Neural cell (in vitro differentiated cells): ENCODE results near the gene PDCD2. TPM values are rescaled to one million over a fixed set of nuclear protein-coding genes. Genes with fewer than 3 reads are reported as not detected.
A peak's percentile ranks its signal among the peaks of the same experiment; 100 is the strongest.

ENCODE experiments used
- H2AFZ ChIP-seq: fragments of 200-600, 300-800 bp; sonication (generic), shearing (Covaris generic); 2 replicates; pipeline ENCODE4 v1.6.0; 2014; ENCODE audit warnings: low read depth, mild to moderate bottlenecking, antibody characterized with exemption, low read length, moderate library complexity
- H3F3A ChIP-seq: fragments of 200-600 bp; shearing (Covaris generic); 2 replicates; pipeline ENCODE4 v1.6.1; 2016; ENCODE audit warnings: mild to moderate bottlenecking, moderate library complexity, mixed read lengths, antibody characterized with exemption, low read length; ENCODE audit not compliant: insufficient read depth, poor library complexity, severe bottlenecking
- H3K27ac ChIP-seq: fragments of 200-600, 300-800 bp; sonication (generic), shearing (Covaris generic); 2 replicates; pipeline ENCODE4 v1.5.1; 2014; ENCODE audit warnings: mild to moderate bottlenecking, low read length, moderate library complexity
- H3K27me3 ChIP-seq: fragments of 300-800, 200-600 bp; sonication (generic), shearing (Covaris generic); 2 replicates; pipeline ENCODE4 v1.6.0; 2014; ENCODE audit warnings: mild to moderate bottlenecking, low read depth, low read length, moderate library complexity; ENCODE audit not compliant: insufficient read depth
- H3K36me3 ChIP-seq: fragments of 300-800, 200-600 bp; sonication (generic), shearing (Covaris generic); 2 replicates; pipeline ENCODE4 v1.5.1; 2014; ENCODE audit warnings: mild to moderate bottlenecking, antibody characterized with exemption, low read length, moderate library complexity; ENCODE audit not compliant: insufficient read depth
- H3K4me2 ChIP-seq: fragments of 300-800, 200-600 bp; sonication (generic), shearing (Covaris generic); 2 replicates; pipeline ENCODE4 v1.6.0; 2014; ENCODE audit warnings: mild to moderate bottlenecking, low read length
- H3K4me3 ChIP-seq: fragments of 300-800, 200-600 bp; sonication (generic), shearing (Covaris generic); 2 replicates; pipeline ENCODE4 v1.5.1; 2014; ENCODE audit warnings: mild to moderate bottlenecking, low read length, moderate library complexity
- H3K79me2 ChIP-seq: fragments of 200-600 bp; shearing (Covaris generic); replicated peaks from 2 replicates; pipeline ENCODE4 v1.6.0; 2014; ENCODE audit warnings: mild to moderate bottlenecking, low read length, moderate library complexity; ENCODE audit not compliant: insufficient read depth
- H3K9ac ChIP-seq: fragments of 300-800, 200-600 bp; sonication (generic), shearing (Covaris generic); 2 replicates; pipeline ENCODE4 v1.6.1; 2016; ENCODE audit warnings: mild to moderate bottlenecking, low read length, mixed read lengths
- H3K9me2 ChIP-seq: fragments of 200-600 bp; shearing (Covaris generic); 2 replicates; pipeline ENCODE4 v1.6.1; 2016; ENCODE audit warnings: mild to moderate bottlenecking, low read length, mixed read lengths; ENCODE audit not compliant: insufficient read depth
- H3K9me3 ChIP-seq: fragments of 200-600, 300-800 bp; sonication (generic), shearing (Covaris generic); 2 replicates; pipeline ENCODE4 v1.6.1; 2016; ENCODE audit warnings: mild to moderate bottlenecking, mixed run types, low read length, moderate library complexity, mixed read lengths
- H4K20me1 ChIP-seq: fragments of 200-600 bp; shearing (Covaris generic); 2 replicates; pipeline ENCODE4 v1.6.1; 2016; ENCODE audit warnings: mild to moderate bottlenecking, mixed run types; ENCODE audit not compliant: insufficient read depth
- POLR2AphosphoS5 ChIP-seq: IDR thresholded peaks from 2 replicates; pipeline ENCODE4 v1.6.1; 2012
- TAF1 ChIP-seq: IDR thresholded peaks from 2 replicates; pipeline ENCODE4 v1.6.1; 2012; ENCODE audit warnings: low read depth
- polyA plus RNA-seq: library from polyadenylated mRNA; depleted of rRNA; stranded (reverse); fragments of >200 nt; gene quantifications from 2 replicates; pipeline ENCODE4 v1.2.3, GENCODE V29; 2014
- TF ChIP-seq, protein P1 (sequence below): IDR thresholded peaks from 2 replicates; pipeline ENCODE4 v1.6.1; 2012; ENCODE audit warnings: borderline replicate concordance
- TF ChIP-seq, protein P2 (sequence below): fragments of 450-650 bp; IDR thresholded peaks from 2 replicates; pipeline ENCODE4 v1.5.1; 2014; ENCODE audit warnings: antibody characterized with exemption, mild to moderate bottlenecking, moderate library complexity; ENCODE audit not compliant: poor library complexity, severe bottlenecking

The PDCD2 gene
- polyA plus RNA-seq, 1 donor from 2014 or later: 132 TPM

DNA sequence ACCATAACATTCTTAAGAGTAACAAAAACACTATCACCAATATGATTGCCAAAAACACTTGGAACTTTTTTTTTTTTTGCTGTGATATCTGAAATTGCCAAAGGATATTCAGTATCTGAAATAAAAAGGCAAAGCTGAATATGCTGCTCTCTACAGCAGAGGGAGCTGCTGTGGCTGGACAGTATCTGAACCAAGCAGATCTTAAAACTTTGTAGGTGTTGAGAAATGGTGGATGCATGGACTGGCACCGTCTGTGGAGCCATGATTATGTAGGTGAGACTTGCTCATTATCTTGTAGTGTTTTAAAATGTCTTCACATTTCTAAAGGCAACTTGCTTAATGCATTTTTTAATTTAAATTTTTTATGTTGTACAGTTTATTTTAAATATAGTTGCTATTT lies 9.2 kb downstream of the PDCD2 start:
- TF ChIP-seq, protein P1, sequence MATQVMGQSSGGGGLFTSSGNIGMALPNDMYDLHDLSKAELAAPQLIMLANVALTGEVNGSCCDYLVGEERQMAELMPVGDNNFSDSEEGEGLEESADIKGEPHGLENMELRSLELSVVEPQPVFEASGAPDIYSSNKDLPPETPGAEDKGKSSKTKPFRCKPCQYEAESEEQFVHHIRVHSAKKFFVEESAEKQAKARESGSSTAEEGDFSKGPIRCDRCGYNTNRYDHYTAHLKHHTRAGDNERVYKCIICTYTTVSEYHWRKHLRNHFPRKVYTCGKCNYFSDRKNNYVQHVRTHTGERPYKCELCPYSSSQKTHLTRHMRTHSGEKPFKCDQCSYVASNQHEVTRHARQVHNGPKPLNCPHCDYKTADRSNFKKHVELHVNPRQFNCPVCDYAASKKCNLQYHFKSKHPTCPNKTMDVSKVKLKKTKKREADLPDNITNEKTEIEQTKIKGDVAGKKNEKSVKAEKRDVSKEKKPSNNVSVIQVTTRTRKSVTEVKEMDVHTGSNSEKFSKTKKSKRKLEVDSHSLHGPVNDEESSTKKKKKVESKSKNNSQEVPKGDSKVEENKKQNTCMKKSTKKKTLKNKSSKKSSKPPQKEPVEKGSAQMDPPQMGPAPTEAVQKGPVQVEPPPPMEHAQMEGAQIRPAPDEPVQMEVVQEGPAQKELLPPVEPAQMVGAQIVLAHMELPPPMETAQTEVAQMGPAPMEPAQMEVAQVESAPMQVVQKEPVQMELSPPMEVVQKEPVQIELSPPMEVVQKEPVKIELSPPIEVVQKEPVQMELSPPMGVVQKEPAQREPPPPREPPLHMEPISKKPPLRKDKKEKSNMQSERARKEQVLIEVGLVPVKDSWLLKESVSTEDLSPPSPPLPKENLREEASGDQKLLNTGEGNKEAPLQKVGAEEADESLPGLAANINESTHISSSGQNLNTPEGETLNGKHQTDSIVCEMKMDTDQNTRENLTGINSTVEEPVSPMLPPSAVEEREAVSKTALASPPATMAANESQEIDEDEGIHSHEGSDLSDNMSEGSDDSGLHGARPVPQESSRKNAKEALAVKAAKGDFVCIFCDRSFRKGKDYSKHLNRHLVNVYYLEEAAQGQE: no peak
- TF ChIP-seq, protein P2, sequence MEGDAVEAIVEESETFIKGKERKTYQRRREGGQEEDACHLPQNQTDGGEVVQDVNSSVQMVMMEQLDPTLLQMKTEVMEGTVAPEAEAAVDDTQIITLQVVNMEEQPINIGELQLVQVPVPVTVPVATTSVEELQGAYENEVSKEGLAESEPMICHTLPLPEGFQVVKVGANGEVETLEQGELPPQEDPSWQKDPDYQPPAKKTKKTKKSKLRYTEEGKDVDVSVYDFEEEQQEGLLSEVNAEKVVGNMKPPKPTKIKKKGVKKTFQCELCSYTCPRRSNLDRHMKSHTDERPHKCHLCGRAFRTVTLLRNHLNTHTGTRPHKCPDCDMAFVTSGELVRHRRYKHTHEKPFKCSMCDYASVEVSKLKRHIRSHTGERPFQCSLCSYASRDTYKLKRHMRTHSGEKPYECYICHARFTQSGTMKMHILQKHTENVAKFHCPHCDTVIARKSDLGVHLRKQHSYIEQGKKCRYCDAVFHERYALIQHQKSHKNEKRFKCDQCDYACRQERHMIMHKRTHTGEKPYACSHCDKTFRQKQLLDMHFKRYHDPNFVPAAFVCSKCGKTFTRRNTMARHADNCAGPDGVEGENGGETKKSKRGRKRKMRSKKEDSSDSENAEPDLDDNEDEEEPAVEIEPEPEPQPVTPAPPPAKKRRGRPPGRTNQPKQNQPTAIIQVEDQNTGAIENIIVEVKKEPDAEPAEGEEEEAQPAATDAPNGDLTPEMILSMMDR: peak; percentile 18
- Histone ChIP-seq H3K9me3 (no peaks in the 10 kb centered on the region), H3K9me2 (no peaks in the 10 kb centered on the region), H3K36me3 (peaks cover 16% of the 10 kb centered on the region), H3K27me3 (no peaks in the 10 kb centered on the region), H4K20me1 (no peaks in the 10 kb centered on the region), H3K9ac (no peak overlapping the region), H2AFZ (no peak overlapping the region), H3K79me2 (no peaks in the 10 kb centered on the region), H3K4me3 (no peak overlapping the region), H3F3A (no peaks in the 10 kb centered on the region), H3K27ac (no peak overlapping the region), H3K4me2 (no peak overlapping the region)

DNA sequence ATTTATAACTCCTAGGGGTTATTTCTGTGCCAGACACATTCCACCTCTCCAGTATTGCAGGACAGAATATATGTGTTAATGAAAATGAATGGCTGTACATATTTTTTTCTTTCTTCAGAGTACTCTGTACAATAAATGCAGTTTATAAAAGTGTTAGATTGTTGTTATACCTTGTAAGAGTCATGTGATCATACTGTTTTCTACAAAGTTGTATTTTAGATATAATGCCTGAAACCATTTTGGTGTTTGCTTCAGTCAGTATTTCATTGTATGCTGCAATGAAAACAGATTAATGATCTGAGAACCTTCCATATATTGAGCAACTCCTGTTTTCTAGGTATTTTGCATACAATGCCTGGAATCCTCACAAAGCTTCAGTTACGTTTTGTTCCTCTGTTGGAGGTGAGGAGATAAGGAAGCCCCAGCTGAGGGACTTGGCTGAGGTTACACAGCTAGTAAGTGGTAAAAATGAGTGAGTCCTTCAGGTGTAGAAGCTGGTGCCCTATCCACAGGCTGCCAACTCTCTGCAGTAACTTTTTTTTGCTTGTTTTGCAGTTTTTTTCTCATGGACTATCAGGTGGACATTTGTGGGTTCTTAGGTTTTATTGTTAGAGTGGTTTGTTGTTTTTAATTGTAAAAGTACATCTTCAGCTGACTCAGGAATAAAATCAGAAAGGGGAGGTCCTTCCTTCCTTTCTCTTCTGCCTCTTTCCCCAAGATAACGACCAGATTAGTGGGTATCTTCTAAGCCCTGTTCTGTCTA lies 11.6 kb downstream of the PDCD2 start:
- H3K9ac ChIP-seq: no peak overlapping the region
- H3K36me3 ChIP-seq: peaks cover 11% of the 10 kb centered on the region
- H3K4me2 ChIP-seq: no peak overlapping the region

More for the DNA sequence above, 11.6 kb downstream of the PDCD2 start:
- H3F3A ChIP-seq: no peaks in the 10 kb centered on the region
- TF ChIP-seq POLR2AphosphoS5 (no peak), TAF1 (no peak)
- TF ChIP-seq, protein P2: no peak
- no peaks in the 10 kb centered on the region for H3K27me3 ChIP-seq
- no peak overlapping the region for H2AFZ ChIP-seq
- H3K9me2 ChIP-seq: no peaks in the 10 kb centered on the region
- no peaks in the 10 kb centered on the region for H3K79me2 ChIP-seq
- H3K4me3 ChIP-seq: no peak overlapping the region
- H3K9me3 ChIP-seq: no peaks in the 10 kb centered on the region
- H3K27ac ChIP-seq: no peak overlapping the region
- H4K20me1 ChIP-seq: no peaks in the 10 kb centered on the region
